HG03064 (cell line): Measurements from ENCODE around the gene KLHL20.

Experiments used
- ATAC-seq: cut with Tn5 transposase; IDR thresholded peaks from one replicate; pipeline ENCODE4 v1.9.1; 2021; ENCODE audit warnings: low read depth; ENCODE audit not compliant: unreplicated experiment

Gene KLHL20

GRCh38 chr1:173824315-173825081 is 109.7 kb downstream of the KLHL20 start, which contains the start of the genes CENPL and DARS2:
TSS of gene CENPL (minus strand) at chr1:173824883. CDS start at chr1:173811299, 13,584 bp downstream.
TSS of gene DARS2 (plus strand) at chr1:173824673. CDS start at chr1:173825230, 557 bp downstream.
- ATAC-seq, result peak; percentile 81

- ATAC-seq, result no peak
These were observed 112.8 kb downstream of the KLHL20 start for GRCh38 chr1:173827611-173828010.

GRCh38 chr1:173832748-173833147 is 118.0 kb downstream of the KLHL20 start:
- ATAC-seq, result no peak
